ENCODE results near the gene WWTR1.

WWTR1 gene

DNA sequence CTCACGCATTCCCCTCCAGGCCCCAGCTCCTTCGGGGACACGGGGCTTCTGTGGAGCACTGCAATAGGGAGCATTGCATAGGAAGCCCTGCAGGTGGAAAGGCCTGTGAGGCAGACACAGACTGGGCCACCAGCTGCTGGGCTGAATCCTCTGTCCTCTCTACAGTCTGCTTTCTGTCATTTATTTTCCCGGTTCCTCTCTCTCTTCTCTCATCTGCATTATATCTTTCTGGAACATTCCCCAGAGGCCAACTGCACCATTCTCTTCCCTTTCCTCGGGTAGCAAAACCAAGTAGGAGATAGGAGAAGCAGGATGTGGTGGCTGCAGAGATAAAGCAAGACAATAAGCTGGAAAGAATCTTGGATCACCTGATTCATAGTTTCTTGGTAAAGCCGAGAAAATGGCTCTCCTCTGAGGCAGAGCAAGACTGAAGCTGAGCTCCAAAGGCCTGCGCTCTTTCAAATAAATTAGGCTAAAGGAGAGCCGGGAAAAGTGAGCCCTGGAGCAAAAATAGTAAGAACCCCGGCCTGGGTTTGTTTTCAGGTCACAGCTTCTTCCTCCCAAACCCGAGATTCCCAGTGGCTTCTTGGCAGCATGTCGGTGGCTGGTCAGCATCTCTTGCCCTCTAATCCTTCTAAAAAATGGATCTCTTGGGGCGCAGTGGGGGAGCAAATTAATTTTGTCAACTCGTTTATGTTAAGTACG lies 178.1 kb downstream of the WWTR1 start:
- no peak for TF ChIP-seq GATA2 (IDR thresholded peaks at IDR 0.05; ENCODE audit: low read depth, low read length)
- TF ChIP-seq GATA3 (IDR thresholded peaks at IDR 0.05; ENCODE audit: low read depth, low read length), result no peak

DNA sequence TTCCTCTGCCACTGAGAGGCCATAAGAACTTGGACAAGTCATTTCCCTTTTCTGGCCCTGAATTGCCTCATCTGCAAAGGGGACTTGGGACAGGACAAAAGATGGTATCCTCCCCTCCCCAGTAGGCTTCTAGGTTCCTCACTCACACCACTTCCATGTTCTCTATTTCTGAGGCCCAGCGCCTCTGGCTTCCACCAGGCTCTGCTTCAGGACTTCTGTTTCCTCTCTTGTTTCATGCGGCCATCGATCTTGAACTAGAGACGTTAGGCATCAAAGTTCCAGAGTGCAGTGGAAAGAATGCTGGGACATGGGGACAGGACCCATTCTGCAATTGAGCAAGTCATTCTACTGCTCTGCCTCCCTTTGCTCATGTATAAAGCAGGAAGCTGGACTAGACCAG lies 181.6 kb downstream of the WWTR1 start:
- no peak for TF ChIP-seq GATA2 (IDR thresholded peaks at IDR 0.05; ENCODE audit: low read depth, low read length)
- TF ChIP-seq GATA3 (IDR thresholded peaks at IDR 0.05; ENCODE audit: low read depth, low read length), result no peak

DNA sequence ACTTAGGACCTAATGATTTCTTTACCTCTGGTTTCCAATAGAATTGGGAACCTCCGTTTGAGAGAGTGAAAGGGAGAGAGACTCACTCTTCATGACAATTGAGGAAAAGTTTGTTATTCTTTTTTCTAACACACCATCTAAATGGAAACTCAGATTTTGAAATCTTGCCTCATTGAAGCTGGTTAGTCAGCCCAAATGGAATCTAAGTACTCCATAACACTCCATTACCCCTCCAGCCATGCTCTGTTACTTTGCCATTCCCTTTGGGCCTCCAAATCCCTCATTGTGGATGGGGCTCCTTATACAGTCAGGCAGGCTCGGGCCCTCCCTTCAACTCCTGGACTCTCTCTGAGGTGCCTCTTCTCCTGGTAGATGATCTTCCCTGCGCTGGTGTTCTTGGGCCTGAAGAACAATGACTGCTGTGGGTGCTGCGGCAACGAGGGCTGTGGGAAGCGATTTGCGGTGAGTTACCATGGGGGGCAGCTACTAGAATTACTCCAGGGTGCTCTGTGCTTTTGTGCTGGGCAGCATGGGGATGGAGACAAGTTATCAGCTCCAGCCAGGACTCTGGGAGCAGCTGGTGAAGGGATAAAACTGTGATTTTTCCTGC lies 182.3 kb downstream of the WWTR1 start:
- TF ChIP-seq GATA3 (IDR thresholded peaks at IDR 0.05; ENCODE audit: low read depth, low read length), result no peak
- TF ChIP-seq GATA2 (IDR thresholded peaks at IDR 0.05; ENCODE audit: low read depth, low read length), result no peak

DNA sequence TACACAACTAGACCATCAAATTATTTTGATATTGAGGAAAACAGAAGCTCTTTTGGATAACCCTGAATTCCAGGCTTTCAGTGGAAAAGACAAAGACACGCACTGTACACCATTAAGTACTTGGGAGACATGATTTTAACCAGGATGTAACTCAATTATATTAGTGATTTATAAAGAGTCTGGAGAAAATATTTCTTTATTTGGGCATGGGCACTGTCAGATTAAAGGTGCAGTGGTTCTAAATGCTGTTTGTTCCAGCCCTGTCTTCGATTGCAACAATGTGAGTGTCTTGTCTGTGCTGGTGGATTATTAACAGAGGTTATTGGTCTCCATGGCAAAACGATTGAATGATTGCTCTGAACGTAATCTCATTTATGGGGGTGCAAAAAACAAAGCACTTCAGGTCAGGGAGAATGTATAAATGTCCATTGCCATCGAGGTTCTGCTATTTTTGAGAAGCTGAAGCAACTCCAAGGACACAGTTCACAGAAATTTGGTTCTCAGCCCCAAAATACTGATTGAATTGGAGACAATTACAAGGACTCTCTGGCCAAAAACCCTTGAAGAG lies 183.5 kb downstream of the WWTR1 start, which contains the start of gene TM4SF4:
TM4SF4 (plus strand) TSS at position 448 of the 568 bp plus-strand sequence. CDS start 181 bp downstream, outside the sequence.
- TF ChIP-seq GATA2 (IDR thresholded peaks at IDR 0.05; ENCODE audit: low read depth, low read length) (no peak), GATA3 (IDR thresholded peaks at IDR 0.05; ENCODE audit: low read depth, low read length) (no peak)

DNA sequence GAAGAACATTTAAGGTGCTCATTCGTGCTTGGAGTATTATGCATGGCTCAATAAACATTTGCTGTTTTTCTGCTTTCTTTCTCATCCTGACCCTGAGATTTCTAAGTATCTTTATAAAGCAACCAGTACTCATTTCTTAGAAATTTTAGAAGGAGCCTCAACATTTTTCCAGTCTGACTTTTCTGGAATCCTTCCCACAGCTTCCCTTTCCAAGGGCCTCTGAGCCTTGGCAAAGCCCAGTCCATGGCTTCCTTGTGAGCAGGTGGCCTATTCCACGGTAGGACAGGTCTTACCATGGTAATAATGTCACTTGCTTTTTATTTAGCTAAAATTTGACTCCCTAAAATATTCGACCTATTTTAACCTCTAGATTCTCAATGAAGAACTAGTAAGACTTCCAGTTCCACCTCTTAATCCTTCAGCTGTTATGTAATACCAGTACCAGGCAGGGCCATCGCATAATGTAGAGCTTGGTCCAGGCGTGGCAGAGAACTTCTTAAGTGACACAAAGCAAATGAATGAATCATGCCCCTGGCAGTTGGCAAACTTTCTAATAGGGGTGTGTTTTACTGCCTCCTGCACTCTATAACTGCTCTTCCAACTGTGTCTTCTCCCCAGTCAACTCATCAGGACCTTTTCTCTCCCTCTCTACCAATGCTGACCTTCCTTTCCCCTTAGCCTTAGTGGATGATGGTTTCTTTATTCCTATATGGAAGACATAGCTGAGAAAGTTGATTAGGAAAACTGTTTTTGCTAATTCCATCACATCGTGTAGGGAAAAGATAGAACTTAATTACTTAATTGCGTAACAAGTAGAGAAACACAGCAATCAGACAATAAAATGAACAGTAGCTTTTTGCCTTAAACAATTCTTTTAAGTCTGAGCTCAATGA lies 184.2 kb downstream of the WWTR1 start:
- TF ChIP-seq GATA2 (IDR thresholded peaks at IDR 0.05; ENCODE audit: low read depth, low read length) (no peak), GATA3 (IDR thresholded peaks at IDR 0.05; ENCODE audit: low read depth, low read length) (no peak)

DNA sequence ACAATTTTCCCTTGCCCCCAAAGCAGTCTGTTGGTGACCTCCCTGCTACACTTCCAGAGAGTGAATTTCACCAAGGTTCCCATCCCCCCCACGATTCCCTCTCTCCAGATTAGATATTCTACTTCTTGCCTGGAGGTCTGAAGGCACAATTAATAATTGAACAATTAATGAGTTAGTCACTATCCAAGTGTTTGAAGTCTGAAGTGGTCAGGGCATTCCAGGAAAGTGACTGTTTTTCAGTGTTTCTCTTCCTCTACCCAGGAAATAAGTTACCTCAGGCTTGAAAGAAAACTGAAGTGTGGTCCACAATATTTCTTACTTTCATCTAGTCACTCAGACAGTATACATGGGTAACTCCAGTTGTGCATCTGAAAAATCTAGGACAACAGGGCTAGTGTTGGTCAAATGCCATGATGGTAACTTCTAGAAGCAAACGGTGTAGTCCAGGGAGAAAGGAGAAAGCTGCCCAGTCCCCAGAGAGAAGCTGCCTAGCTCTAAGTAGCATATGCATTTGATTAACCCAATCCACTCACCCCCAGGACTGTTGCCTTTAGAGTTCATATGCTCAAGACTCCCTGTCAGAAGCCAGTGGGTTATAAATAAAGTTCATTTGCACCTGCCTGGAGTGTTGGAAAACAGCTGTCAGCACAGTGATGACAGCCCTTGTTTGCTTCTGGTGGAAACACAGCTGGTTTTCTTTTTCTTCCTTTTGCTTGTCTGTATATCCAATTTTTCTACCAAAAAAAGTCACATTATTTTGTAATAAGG lies 185.6 kb downstream of the WWTR1 start:
- TF ChIP-seq GATA2 (IDR thresholded peaks at IDR 0.05; ENCODE audit: low read depth, low read length) (no peak), GATA3 (IDR thresholded peaks at IDR 0.05; ENCODE audit: low read depth, low read length) (no peak)

DNA sequence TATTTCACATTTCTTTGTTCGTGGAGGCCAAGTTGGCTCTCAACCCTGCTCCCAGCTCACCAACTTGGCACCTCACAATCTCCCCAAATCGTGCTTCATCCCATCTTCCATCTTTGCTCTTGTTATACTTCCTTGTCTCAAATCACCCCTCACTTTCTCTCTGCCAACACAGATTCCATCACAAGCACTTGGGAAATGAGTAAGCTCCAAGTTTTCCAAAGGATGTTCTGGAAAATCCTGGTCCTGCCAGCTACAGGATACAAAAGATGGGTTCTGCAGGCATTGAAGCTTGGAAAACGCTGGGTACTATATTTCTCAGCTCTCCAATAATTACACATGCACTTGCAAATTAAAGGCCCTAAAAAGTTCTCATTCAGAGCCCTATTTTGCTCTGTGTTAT lies 187.4 kb downstream of the WWTR1 start:
- TF ChIP-seq GATA2 (IDR thresholded peaks at IDR 0.05; ENCODE audit: low read depth, low read length) (no peak), GATA3 (IDR thresholded peaks at IDR 0.05; ENCODE audit: low read depth, low read length) (no peak)

DNA sequence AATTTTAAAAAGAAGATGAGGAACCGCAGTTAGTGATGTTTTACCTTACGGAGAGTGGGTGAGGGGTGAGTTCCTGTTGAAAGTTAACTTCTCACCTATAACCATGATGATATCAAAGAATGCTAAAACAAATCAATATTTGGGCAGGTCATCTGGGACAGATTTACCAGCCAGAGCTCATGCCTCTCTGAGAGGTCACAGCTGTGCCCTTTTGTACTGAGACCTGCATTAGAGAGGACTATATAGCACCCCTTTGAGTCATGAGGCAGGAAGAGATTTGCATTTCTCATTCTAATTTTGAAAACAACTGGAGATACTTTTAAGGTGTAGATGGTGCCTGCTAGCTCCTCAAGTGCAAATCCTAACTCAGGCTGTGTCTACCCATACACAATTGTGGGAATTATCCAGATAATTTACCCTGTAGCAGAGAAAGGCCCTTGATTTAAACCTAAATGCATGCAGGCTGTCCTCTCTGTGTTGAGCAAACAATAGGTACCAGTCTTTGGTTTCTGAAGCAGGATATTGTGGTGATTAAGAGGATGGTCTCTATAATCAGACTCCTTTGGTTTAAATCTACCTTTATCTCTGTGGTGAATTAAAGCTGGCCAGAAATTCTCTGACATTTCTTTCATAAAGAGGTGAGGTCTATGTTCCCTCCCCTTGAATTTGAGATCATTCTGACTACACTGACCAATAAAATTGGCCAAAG lies 189.2 kb downstream of the WWTR1 start:
- no peak for TF ChIP-seq GATA2 (IDR thresholded peaks at IDR 0.05; ENCODE audit: low read depth, low read length)
- no peak for TF ChIP-seq GATA3 (IDR thresholded peaks at IDR 0.05; ENCODE audit: low read depth, low read length)
